ENCODE results near the gene HHATL.

GRCh38 chr3:42732829-42733459, 30.3 kb upstream of the HHATL start:
- no peak for TF ChIP-seq EZH2 (IDR thresholded peaks at IDR 0.05; ENCODE audit: borderline replicate concordance, low read length)
- TF ChIP-seq, protein P1, sequence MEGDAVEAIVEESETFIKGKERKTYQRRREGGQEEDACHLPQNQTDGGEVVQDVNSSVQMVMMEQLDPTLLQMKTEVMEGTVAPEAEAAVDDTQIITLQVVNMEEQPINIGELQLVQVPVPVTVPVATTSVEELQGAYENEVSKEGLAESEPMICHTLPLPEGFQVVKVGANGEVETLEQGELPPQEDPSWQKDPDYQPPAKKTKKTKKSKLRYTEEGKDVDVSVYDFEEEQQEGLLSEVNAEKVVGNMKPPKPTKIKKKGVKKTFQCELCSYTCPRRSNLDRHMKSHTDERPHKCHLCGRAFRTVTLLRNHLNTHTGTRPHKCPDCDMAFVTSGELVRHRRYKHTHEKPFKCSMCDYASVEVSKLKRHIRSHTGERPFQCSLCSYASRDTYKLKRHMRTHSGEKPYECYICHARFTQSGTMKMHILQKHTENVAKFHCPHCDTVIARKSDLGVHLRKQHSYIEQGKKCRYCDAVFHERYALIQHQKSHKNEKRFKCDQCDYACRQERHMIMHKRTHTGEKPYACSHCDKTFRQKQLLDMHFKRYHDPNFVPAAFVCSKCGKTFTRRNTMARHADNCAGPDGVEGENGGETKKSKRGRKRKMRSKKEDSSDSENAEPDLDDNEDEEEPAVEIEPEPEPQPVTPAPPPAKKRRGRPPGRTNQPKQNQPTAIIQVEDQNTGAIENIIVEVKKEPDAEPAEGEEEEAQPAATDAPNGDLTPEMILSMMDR (IDR thresholded peaks at IDR 0.05; ENCODE audit: low read length), result no peak
